Dermis blood vessel endothelial cell (primary cell): Measurements from ENCODE around the gene R3HDM4. TPM values are rescaled to one million over a fixed set of nuclear protein-coding genes. Genes with fewer than 3 reads are reported as not detected.
"Not testable (repeated sequence)": the region's sequence is repeated elsewhere in the genome, so short reads cannot be mapped to it uniquely, and the experiment has no call there.

Experiments
- DNase-seq: peaks from one replicate; pipeline ENCODE4 v3.0.0; 2010
- total RNA-seq: library from RNA; depleted of rRNA; stranded (reverse); fragments of >200 nt; gene quantifications from 2 replicates; pipeline ENCODE4 v1.2.3, GENCODE V29; 2014

Gene R3HDM4
- total RNA-seq, 1 donor from 2014 or later = 36.9 TPM

- DNase-seq = no peak
Observed at GRCh38 chr19:854549-854948, 58.5 kb downstream of the R3HDM4 start.

- DNase-seq = not testable (repeated sequence)
Observed at GRCh38 chr19:853614-854220, 59.3 kb downstream of the R3HDM4 start.

GRCh38 chr19:853014-853585, 59.9 kb downstream of the R3HDM4 start:
- DNase-seq = no peak

GRCh38 chr19:852136-853013, 60.6 kb downstream of the R3HDM4 start, which contains the start of gene ELANE:
Gene ELANE (plus strand): TSS chr19:852303. CDS start chr19:852329, 26 bp downstream.
- DNase-seq = no peak

- no peak for DNase-seq
Observed at GRCh38 chr19:850979-851335, 62.1 kb downstream of the R3HDM4 start.

- DNase-seq = no peak
Observed at GRCh38 chr19:850221-850978, 62.6 kb downstream of the R3HDM4 start.

- not testable (repeated sequence) for DNase-seq
Observed at GRCh38 chr19:849195-849594, 63.8 kb downstream of the R3HDM4 start.

GRCh38 chr19:848386-848921, 64.6 kb downstream of the R3HDM4 start:
- DNase-seq = no peak

Other genes with a start within 250 kb of the R3HDM4 start
- 7.1 and 8.8 TPM in 2 replicates for gene FSTL3, start 236.8 kb downstream of the R3HDM4 start, total RNA-seq
- not detected in 2 replicates for gene PRSS57, start 217.8 kb downstream of the R3HDM4 start, total RNA-seq
- gene PALM, start 204.3 kb downstream of the R3HDM4 start, total RNA-seq = 56.3 and 109 TPM in 2 replicates
- 0.05 TPM in 1 of 2 replicates, not detected in the other for gene MISP, start 162.1 kb downstream of the R3HDM4 start, total RNA-seq
- gene PTBP1, start 115.8 kb downstream of the R3HDM4 start, total RNA-seq = 123 and 212 TPM in 2 replicates
- under 0.01 TPM in 1 of 2 replicates, not detected in the other for gene PLPPR3, start 91.3 kb downstream of the R3HDM4 start, total RNA-seq
- not detected in 2 replicates for gene AZU1, start 85.4 kb downstream of the R3HDM4 start, total RNA-seq
- not detected in 2 replicates for gene PRTN3, start 72.2 kb downstream of the R3HDM4 start, total RNA-seq
- not detected in 2 replicates for gene ELANE, start 60.9 kb downstream of the R3HDM4 start, total RNA-seq
- gene CFD, start 53.6 kb downstream of the R3HDM4 start, total RNA-seq = 2.5 TPM in 1 of 2 replicates, not detected in the other
- gene MED16, start 20.0 kb downstream of the R3HDM4 start, total RNA-seq = 40.5 and 64.0 TPM in 2 replicates
- gene RNU6-9, start 19.7 kb downstream of the R3HDM4 start, total RNA-seq = not detected in 2 replicates
- gene KISS1R, start 4.1 kb upstream of the R3HDM4 start, total RNA-seq = not detected in 2 replicates
- gene ARID3A, start 12.8 kb upstream of the R3HDM4 start, total RNA-seq = 9.0 and 9.7 TPM in 2 replicates
- gene WDR18, start 71.1 kb upstream of the R3HDM4 start, total RNA-seq = 69.9 and 83.3 TPM in 2 replicates
- gene GRIN3B, start 87.2 kb upstream of the R3HDM4 start, total RNA-seq = 0.28 and 1.0 TPM in 2 replicates
- gene TMEM259, start 107.9 kb upstream of the R3HDM4 start, total RNA-seq = 67.2 and 78.9 TPM in 2 replicates
- not detected in 2 replicates for gene RNU6-2, start 108.3 kb upstream of the R3HDM4 start, total RNA-seq
- gene CNN2, start 113.4 kb upstream of the R3HDM4 start, total RNA-seq = 108 and 253 TPM in 2 replicates
- 9.4 and 10.0 TPM in 2 replicates for gene ABCA7, start 126.9 kb upstream of the R3HDM4 start, total RNA-seq
- 40.3 and 55.5 TPM in 2 replicates for gene ARHGAP45, start 153.9 kb upstream of the R3HDM4 start, total RNA-seq
- gene POLR2E, start 182.2 kb upstream of the R3HDM4 start, total RNA-seq = 71.5 and 193 TPM in 2 replicates
- 281 and 591 TPM in 2 replicates for gene GPX4, start 190.8 kb upstream of the R3HDM4 start, total RNA-seq